GM21723 (cell line): ENCODE data around the gene OGFOD3.
"Not testable (repeated sequence)": the region's sequence is repeated elsewhere in the genome, so short reads cannot be mapped to it uniquely, and the experiment has no call there.

Source experiments
- ATAC-seq: cut with Tn5 transposase; IDR thresholded peaks from one replicate; pipeline ENCODE4 v1.9.1; 2021; ENCODE audit warnings: mild to moderate bottlenecking, moderate library complexity; ENCODE audit not compliant: unreplicated experiment

OGFOD3 gene

DNA sequence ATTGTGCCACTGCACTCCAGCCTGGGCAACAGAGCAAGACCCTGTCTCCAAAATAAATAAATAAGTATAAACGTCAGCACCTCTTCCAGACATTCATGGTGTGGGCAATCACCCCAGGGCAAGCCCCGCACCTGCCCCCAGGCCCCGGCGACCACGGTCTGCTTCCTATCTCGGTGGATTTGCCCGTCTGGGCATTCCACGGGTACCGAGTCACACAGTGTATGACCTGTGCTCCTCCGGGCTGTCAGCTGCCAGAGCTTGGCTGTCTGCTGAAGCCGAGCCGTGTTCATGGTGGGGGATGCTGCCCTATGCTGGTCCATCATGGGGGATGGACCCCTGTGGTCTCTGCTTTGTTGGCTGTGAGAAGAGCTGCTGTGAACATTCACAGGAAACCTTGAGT lies 16.7 kb upstream of the OGFOD3 start:
- no peak for ATAC-seq

DNA sequence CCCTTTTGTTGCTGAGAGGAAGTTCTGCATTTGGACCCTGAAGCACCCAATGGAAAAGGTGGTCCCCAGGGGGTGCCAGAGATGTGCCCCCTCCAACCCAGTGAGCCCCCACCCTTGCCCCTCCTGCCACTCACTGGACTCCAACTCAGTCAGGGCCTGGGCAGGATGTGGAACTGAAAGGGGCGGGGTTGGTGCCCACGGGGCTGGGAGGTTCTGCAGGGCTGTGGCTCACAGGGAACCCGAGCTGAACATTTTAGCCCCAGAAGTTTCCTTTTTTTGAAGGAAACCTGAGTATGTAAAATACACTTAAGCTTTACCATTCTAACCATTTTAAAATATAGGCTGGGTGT lies 15.8 kb upstream of the OGFOD3 start:
- no peak for ATAC-seq

DNA sequence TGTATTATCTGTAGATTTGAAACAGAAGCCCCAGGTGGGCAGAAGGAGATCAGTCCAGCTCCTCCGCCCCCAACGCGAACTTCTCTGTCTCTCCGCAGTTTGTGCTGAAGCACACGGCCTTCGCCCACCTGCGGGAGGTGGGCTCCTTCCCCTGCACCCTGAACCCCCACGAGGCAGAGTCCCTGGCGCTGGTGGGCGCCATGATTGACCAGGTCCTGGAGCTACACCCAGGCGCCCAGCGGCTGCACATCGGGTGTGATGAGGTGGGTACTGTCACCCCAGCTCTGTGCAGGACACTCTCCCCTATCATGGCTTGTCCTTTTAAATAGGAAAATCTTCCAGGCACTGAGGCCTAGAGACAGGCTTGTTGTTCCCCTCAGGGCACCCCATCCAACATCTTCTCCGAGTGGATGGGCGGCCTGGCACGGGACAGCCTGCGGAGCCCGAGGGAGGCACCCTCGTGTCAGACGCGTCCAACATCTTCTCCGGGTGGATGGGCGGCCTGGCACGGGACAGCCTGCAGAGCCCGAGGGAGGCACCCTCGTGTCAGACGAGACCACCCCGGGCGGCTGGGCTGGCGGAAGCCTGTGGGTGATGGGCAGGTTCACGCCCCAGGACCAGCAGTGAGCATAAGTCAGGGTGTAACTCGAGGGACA lies 15.3 kb upstream of the OGFOD3 start:
- ATAC-seq, result no peak

GRCh38 chr17:82432017-82432416 lies 13.6 kb upstream of the OGFOD3 start:
- no peak for ATAC-seq

DNA sequence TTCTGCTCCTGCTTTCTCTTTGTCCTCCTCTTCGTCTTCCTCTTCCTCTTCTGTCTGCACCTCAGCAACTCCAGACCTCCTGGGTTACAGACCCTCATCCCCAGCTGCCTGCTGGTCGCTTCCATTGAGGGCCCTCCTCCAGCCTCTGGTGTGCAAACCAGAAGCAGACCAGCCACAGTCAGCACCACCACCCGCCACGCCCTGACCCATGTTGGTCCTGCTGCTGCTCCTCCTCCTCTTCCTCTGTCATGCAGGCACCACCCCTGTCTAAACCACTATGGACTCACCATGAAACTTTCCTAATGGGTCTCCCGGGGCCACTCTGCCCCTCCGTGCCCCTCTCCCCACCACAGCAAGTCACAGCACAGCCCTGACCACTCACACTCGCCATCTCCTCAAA lies 11.4 kb upstream of the OGFOD3 start:
- ATAC-seq, result no peak

DNA sequence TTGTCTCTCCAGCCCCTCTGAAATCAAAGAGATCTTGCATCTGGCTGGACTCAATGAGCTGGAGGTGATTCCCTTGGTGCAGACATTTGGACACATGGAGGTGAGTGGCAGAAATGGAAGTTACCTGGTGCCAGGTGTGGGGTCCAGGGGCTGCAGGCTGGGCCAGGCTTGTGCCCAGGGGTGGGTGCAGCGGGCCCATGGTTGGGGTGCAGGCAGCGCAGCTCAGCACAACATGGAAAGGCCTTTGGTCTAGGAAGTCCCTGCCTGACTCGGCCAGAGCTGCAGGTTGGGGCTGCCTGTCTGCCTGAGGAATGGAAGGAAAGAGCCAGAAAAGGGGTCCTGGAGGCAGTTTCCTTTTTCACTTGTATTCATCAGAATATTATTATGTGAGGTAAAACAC lies 10.2 kb upstream of the OGFOD3 start:
- no peak for ATAC-seq

- no peak for ATAC-seq
Observed at GRCh38 chr17:82424863-82425159, 6.4 kb upstream of the OGFOD3 start.

- no peak for ATAC-seq
Observed at GRCh38 chr17:82424001-82424862, 5.8 kb upstream of the OGFOD3 start.

GRCh38 chr17:82419540-82419939 lies 1.2 kb upstream of the OGFOD3 start:
- no peak for ATAC-seq

- ATAC-seq, result no peak
Observed at GRCh38 chr17:82416771-82417170, 1.6 kb downstream of the OGFOD3 start.

GRCh38 chr17:82416264-82416663 lies 2.1 kb downstream of the OGFOD3 start:
- ATAC-seq, result no peak

DNA sequence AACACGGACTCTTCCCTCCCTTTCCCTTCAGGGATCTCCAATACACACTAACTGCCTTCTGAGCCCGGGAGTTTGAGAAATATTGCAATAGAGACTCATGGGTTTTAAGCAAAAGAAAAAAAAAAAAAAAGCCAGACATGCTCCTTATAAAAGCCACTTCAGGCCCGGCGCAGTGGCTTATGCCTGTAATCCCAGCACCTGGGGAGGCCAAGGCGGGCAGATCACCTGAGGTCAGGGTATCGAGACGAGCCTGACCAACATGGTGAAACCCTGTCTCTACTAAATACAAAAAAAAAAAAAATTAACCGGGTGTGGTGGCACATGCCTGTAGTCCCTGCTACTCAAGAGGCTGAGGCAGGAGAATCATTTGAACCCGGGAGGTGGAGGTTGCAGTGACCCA lies 2.6 kb downstream of the OGFOD3 start:
- no peak for ATAC-seq

GRCh38 chr17:82415336-82415735 lies 3.0 kb downstream of the OGFOD3 start:
- ATAC-seq, result no peak

GRCh38 chr17:82414548-82415281 lies 3.7 kb downstream of the OGFOD3 start:
- ATAC-seq, result no peak

DNA sequence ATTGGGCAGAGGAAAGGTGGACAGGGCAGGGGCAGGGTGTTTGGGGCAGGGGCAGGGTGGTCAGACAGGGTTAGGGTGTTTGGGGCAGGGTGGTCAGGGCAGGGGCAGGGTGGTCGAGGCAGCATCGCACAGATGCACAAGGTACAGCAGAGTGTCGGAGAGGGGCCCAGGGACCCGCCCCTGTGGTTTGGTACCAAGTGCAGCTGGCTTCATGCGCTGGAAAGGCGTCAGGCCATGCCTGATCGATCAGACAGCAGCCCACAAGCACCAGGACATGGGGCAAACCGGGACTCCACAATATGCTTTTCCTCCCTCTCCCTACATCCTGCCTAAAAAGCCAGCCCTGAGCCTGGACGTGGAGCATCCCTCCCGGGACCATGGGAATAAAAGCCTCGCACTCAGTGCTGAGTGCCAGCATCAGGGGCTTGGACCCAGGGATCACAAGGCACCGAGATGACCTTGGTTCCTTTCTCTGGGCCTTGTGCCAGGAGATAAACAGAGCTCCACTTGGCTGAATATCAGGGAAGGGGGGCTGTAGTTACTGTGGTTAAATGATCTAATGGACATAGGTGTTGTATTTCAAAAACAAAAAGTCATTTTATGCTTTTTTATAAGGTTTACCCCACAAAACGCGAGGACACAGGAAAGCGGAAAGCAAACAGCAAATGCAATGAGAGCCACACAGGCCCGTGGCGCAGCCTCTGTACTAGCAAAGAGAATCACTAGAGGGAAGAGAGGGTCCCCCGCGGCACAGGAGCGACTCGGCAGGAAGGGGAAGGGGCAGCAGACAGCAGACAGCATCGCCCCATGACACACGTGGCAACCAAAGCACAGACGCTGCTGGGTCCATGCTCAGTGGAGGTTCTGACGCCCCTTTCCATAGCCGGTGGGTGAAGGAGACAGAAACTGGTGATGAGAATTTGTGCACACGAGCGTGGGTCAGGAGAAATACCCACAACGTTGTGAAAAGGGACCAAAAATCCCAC lies 5.6 kb downstream of the OGFOD3 start:
- no peak for ATAC-seq

- ATAC-seq, result not testable (repeated sequence)
Observed at GRCh38 chr17:82412081-82412480, 6.3 kb downstream of the OGFOD3 start.

DNA sequence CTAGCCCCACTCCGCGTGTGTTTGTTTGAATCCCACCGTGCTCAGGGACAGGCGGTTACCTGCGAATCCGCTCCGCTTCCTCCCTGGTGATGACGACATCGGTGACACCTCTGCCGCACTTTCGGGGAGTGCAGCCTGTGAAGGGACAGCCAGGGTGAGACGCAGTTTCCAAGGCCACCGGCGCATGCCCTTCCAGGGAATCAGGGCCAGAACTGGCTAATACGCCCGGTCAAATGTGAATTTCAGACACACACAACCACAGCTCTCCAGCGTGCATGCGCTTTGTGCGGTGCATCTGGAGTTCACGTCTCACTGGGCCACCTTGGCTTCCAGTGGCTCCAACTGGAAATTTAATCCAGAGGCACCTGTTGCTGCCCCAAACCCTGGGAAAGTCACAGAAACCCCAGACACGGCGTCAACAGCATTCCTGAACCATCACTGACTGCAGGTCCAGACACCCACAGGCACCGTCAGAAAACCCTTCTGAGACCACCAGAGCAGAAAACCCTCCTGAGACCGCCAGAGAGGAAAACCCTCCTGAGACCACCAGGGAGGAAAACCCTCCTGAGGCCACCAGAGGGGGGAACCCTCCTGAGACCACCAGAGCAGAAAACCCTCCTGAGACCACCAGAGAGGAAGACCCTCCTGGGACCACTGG lies 6.9 kb downstream of the OGFOD3 start:
- no peak for ATAC-seq

- no peak for ATAC-seq
Observed at GRCh38 chr17:82410014-82410716, 8.2 kb downstream of the OGFOD3 start.

DNA sequence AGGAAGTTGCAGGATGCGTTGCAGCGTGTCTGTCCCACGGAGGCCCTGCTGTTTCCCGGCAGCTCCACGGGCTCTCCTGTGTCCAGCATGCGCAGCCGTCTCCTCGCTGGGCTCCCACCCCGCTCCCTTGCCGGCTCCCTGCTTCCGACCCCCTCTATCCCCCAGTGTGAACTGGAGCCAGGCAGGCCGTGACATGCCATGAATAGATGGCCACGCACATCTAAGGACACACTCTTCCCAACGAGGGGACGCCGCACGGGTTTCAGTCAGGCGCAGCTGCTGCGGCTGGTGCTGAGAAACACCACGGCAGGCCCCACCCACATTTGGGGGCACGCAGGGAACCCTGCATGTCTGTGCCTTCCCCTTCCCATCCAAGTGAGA lies 9.5 kb downstream of the OGFOD3 start:
- ATAC-seq, result no peak
